Right lobe of liver (tissue), 6 donors: ENCODE measurements around the gene WSCD2. TPM values are rescaled to one million over a fixed set of nuclear protein-coding genes. Genes with fewer than 3 reads are reported as not detected.

ENCODE experiments used
- ATAC-seq, 4 donors: fragments of 200-7000 bp; cut with Tn5 transposase; one replicate each; pipeline ENCODE4 v1.9.1; 2020; ENCODE audit warnings: mild to moderate bottlenecking in 4 of 4, moderate library complexity in 4 of 4
- DNase-seq, 3 donors: peaks; one replicate each; pipeline ENCODE4 v3.0.0-alpha.2; 2020
- H3K27ac ChIP-seq, 3 donors: fragments of 200-600 bp; one replicate each; pipeline ENCODE4 v1.8.0; 2022
- H3K27me3 ChIP-seq, 2 donors: fragments of 200-600 bp; one replicate each; pipeline ENCODE4 v1.8.0; 2022
- H3K36me3 ChIP-seq, 4 donors: fragments of 200-600 bp; sonication (generic) in 1 of 4; one replicate each; pipeline versions ENCODE4 v1.5.1 to v1.8.0; 2017 to 2022; ENCODE audit warnings: control low read depth in 1 of 4
- H3K4me1 ChIP-seq, 4 donors: fragments of 200-600 bp; sonication (generic) in 1 of 4; one replicate each; pipeline versions ENCODE4 v1.5.1 to v1.8.0; 2017 to 2022; ENCODE audit warnings: control low read depth in 1 of 4
- H3K4me3 ChIP-seq, 3 donors: fragments of 200-600 bp; one replicate each; pipeline ENCODE4 v1.8.0; 2022
- H3K9me3 ChIP-seq, 4 donors: fragments of 200-600 bp; sonication (generic) in 1 of 4; one replicate each; pipeline versions ENCODE4 v1.5.1 to v1.8.0; 2017 to 2022; ENCODE audit warnings: control low read depth in 1 of 4
- POLR2A ChIP-seq: fragments of 450-650 bp; IDR thresholded peaks from one replicate; pipeline ENCODE4 v1.6.1; 2017; ENCODE audit warnings: antibody characterized with exemption, mild to moderate bottlenecking
- WGBS: methylation state at CpG from one replicate; pipeline ENCODE4 v1.1.6; 2018; ENCODE audit warnings: low coverage, low lambda C conversion rate; ENCODE audit not compliant: insufficient coverage; ENCODE audit errors: missing lambda C conversion rate; 5-methylcytosine and 5-hydroxymethylcytosine counted together
- intact Hi-C, 2 donors: fragments of 100-400 bp; cut with DNase I; formaldehyde crosslinking; loops; one replicate each; pipeline versions ENCODE4 v1.11.2 to v1.14.1; 2022
- total RNA-seq, 6 experiments: library from RNA; depleted of rRNA in 2 of 6; stranded (reverse); fragments of >200 nt in 2 of 6; fragmentation: NEBNext Ultra II Directional in 3 of 6; extraction: Animal tissue kit (Norgen Biotek cat#: 25700) in 3 of 6; gene quantifications; one replicate each; pipeline versions ENCODE4 v1.1.0 to v1.2.4, GENCODE V29; 2016 to 2023
- TF ChIP-seq, protein P1 (sequence below), 4 donors: fragments of 200-600 bp in 3 of 4; fragments of 450-650 bp in 1 of 4; IDR thresholded peaks; one replicate each; pipeline versions ENCODE4 v1.5.1 to v1.8.0; 2016 to 2022; ENCODE audit warnings: antibody characterized with exemption in 4 of 4, mild to moderate bottlenecking in 2 of 4
- donor health status: DM: no; HTN: yes; CAD: no.
- donor health status: DM: no; HTN: no; CAD: no.
- donor health status: DM: no; HTN: no; CAD: no.
- donor health status: DM: no; HTN: yes; CAD: no.
- donor health status: DM: no; HTN: yes; CAD: no.

Gene WSCD2
- total RNA-seq, 6 experiments from 2014 or later = not detected

- no peak for ATAC-seq
- intact Hi-C loops = no loop called here
- WGBS = 29% methylated on average over 4 of the region's 4 CpGs
Measured at GRCh38 chr12:108125073-108125472, 4.0 kb upstream of the WSCD2 start.

GRCh38 chr12:108126212-108126611 lies 2.9 kb upstream of the WSCD2 start:
- 60% methylated on average over 1 of the region's 1 CpG for WGBS
- Histone ChIP-seq H3K27ac (no peak overlapping the region), H3K4me3 (no peak overlapping the region), H3K9me3 (no peaks in the 10 kb centered on the region), H3K27me3 (peaks cover 0 to 21% of the 10 kb centered on the region in 2 donors), H3K4me1 (peaks cover 0 to 9% (median 0%) of the 10 kb centered on the region in 4 donors), H3K36me3 (no peaks in the 10 kb centered on the region)
- TF ChIP-seq POLR2A = no peak
- TF ChIP-seq, protein P1, sequence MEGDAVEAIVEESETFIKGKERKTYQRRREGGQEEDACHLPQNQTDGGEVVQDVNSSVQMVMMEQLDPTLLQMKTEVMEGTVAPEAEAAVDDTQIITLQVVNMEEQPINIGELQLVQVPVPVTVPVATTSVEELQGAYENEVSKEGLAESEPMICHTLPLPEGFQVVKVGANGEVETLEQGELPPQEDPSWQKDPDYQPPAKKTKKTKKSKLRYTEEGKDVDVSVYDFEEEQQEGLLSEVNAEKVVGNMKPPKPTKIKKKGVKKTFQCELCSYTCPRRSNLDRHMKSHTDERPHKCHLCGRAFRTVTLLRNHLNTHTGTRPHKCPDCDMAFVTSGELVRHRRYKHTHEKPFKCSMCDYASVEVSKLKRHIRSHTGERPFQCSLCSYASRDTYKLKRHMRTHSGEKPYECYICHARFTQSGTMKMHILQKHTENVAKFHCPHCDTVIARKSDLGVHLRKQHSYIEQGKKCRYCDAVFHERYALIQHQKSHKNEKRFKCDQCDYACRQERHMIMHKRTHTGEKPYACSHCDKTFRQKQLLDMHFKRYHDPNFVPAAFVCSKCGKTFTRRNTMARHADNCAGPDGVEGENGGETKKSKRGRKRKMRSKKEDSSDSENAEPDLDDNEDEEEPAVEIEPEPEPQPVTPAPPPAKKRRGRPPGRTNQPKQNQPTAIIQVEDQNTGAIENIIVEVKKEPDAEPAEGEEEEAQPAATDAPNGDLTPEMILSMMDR (IDR thresholded peaks at IDR 0.05) = no peak
- DNase-seq (no peak), ATAC-seq (no peak)
- intact Hi-C loops = no loop called here

More at GRCh38 chr12:108125073-108125472, 4.0 kb upstream of the WSCD2 start:
- H3K4me3 ChIP-seq = no peak overlapping the region
- no peak for TF ChIP-seq POLR2A
- TF ChIP-seq, protein P1 (IDR thresholded peaks at IDR 0.05) = no peak
- no peaks in the 10 kb centered on the region for H3K36me3 ChIP-seq
- no peak for DNase-seq
- peaks cover 0 to 21% of the 10 kb centered on the region in 2 donors for H3K27me3 ChIP-seq
- no peak overlapping the region for H3K27ac ChIP-seq
- H3K4me1 ChIP-seq = peaks cover 0 to 9% (median 0%) of the 10 kb centered on the region in 4 donors
- no peaks in the 10 kb centered on the region for H3K9me3 ChIP-seq

- DNase-seq = no peak
- no peak for TF ChIP-seq POLR2A
- TF ChIP-seq, protein P1 (IDR thresholded peaks at IDR 0.05) = no peak
- H3K4me3 ChIP-seq = no peak overlapping the region
- intact Hi-C loops = no loop called here
- no peak overlapping the region for H3K27ac ChIP-seq
- no peak for ATAC-seq
- H3K4me1 ChIP-seq = peaks cover 0 to 9% (median 0%) of the 10 kb centered on the region in 4 donors
- 56% methylated on average over 10 of the region's 10 CpGs for WGBS
- H3K27me3 ChIP-seq = peaks cover 0 to 21% of the 10 kb centered on the region in 2 donors
- H3K9me3 ChIP-seq = no peaks in the 10 kb centered on the region
- H3K36me3 ChIP-seq = no peaks in the 10 kb centered on the region
Measured at GRCh38 chr12:108126990-108127501, 2.0 kb upstream of the WSCD2 start.

DNA sequence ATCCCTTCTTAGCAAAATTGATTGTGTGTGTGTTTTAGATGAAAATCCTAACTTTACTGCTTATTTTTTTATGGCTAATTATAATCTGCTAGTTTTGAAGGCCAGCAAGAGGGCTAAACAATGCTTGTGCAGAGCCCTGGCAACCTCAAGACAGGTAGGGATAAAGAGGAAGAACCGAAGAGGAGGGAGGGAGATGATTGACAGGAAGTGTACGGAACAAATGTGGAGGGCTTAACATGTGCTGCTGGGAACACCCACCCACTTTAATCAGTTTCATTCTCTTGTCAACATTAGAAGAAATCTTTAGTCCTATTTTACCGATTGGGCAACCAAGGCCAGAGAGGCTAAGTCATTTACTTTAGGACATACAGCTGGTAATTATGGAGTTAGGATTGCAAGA lies 1.4 kb upstream of the WSCD2 start:
- H3K9me3 ChIP-seq = no peaks in the 10 kb centered on the region
- H3K27ac ChIP-seq = no peak overlapping the region
- peaks cover 0 to 21% of the 10 kb centered on the region in 2 donors for H3K27me3 ChIP-seq
- intact Hi-C loops = no loop called here
- no peak overlapping the region for H3K4me3 ChIP-seq
- ATAC-seq (no peak), DNase-seq (no peak)
- no peak for TF ChIP-seq POLR2A
- TF ChIP-seq, protein P1 (IDR thresholded peaks at IDR 0.05) = no peak
- H3K4me1 ChIP-seq = peaks cover 0 to 9% (median 0%) of the 10 kb centered on the region in 4 donors
- H3K36me3 ChIP-seq = no peaks in the 10 kb centered on the region
- 38% methylated on average over 3 of the region's 3 CpGs for WGBS
